Lung (tissue), 12 donors: ENCODE data around the gene ATP13A5. TPM values are rescaled to one million over a fixed set of nuclear protein-coding genes. Genes with fewer than 3 reads are reported as not detected.

ENCODE experiments used
- ATAC-seq: fragments of 200-7000 bp; cut with Tn5 transposase; one replicate; pipeline ENCODE4 v1.9.1; 2020; ENCODE audit warnings: moderate number of reproducible peaks; ENCODE audit not compliant: insufficient read depth, low FRiP score
- DNase-seq, 3 donors: peaks; one replicate each; pipeline ENCODE4 v3.0.0-alpha.2; 2013 to 2017
- H3K27ac ChIP-seq, 2 donors: one replicate each; pipeline ENCODE4 v1.5.1; 2013; ENCODE audit warnings: mild to moderate bottlenecking in 2 of 2, moderate library complexity in 2 of 2, control low read depth in 1 of 2, inconsistent platforms in 1 of 2, low read depth in 1 of 2, low read length in 1 of 2
- H3K27me3 ChIP-seq, 3 donors: one replicate each; pipeline ENCODE4 v1.5.1; 2013; ENCODE audit warnings: low read length in 2 of 3; ENCODE audit not compliant: control insufficient read depth in 3 of 3, insufficient read depth in 3 of 3
- H3K36me3 ChIP-seq, 4 donors: one replicate each; pipeline ENCODE4 v1.5.1; 2013; ENCODE audit warnings: low read length in 4 of 4, mild to moderate bottlenecking in 1 of 4, moderate library complexity in 1 of 4; ENCODE audit not compliant: control insufficient read depth in 4 of 4, insufficient read depth in 4 of 4
- H3K4me1 ChIP-seq, 5 donors: one replicate each; pipeline ENCODE4 v1.5.1; 2013; ENCODE audit warnings: low read length in 5 of 5, mild to moderate bottlenecking in 2 of 5, moderate library complexity in 1 of 5; ENCODE audit not compliant: control insufficient read depth in 5 of 5, insufficient read depth in 5 of 5
- H3K4me3 ChIP-seq: one replicate; pipeline ENCODE4 v1.5.1; 2013; ENCODE audit warnings: mild to moderate bottlenecking, control low read depth, moderate library complexity
- H3K9ac ChIP-seq, 2 donors: one replicate each; pipeline ENCODE4 v1.5.1; 2013; ENCODE audit warnings: low read length in 2 of 2, control low read depth in 1 of 2; ENCODE audit not compliant: insufficient read depth in 1 of 2
- H3K9me3 ChIP-seq, 4 donors: one replicate each; pipeline ENCODE4 v1.5.1; 2013; ENCODE audit warnings: low read length in 3 of 4, mild to moderate bottlenecking in 1 of 4, moderate library complexity in 1 of 4; ENCODE audit not compliant: control insufficient read depth in 4 of 4, insufficient read depth in 3 of 4
- CTCF ChIP-seq: IDR thresholded peaks from 2 replicates; pipeline ENCODE4 v1.5.1; 2012; ENCODE audit warnings: mild to moderate bottlenecking; ENCODE audit errors: control extremely low read depth, extremely low read depth
- WGBS, 2 donors: extraction: QIAGEN DNeasy Blood & Tissue Kit; methylation state at CpG; one replicate each; pipeline ENCODE4 v1.1.7; 2013; 5-methylcytosine and 5-hydroxymethylcytosine counted together
- polyA plus RNA-seq, 2 donors: library from polyadenylated mRNA; stranded (reverse); fragments of 200-250 nt; gene quantifications; one replicate each; pipeline ENCODE4 v1.2.1, GENCODE V29; 2013
- total RNA-seq, 2 donors: library from RNA; depleted of rRNA in 1 of 2; stranded (reverse); fragments of >200 nt in 1 of 2; gene quantifications; one replicate each; pipeline ENCODE4 v1.2.1, GENCODE V29; 2014 to 2021
- donor health status: control.
- donor health status: control.
- donor health status: Bipolar disorder and iron deficiency.
- donor health status: healthy.
- donor health status: DM: yes; HTN: yes; CAD: no.

Gene ATP13A5
- total and polyA plus RNA-seq, 4 donors = 0.34 to 1.2 (median 1.1) TPM

DNA sequence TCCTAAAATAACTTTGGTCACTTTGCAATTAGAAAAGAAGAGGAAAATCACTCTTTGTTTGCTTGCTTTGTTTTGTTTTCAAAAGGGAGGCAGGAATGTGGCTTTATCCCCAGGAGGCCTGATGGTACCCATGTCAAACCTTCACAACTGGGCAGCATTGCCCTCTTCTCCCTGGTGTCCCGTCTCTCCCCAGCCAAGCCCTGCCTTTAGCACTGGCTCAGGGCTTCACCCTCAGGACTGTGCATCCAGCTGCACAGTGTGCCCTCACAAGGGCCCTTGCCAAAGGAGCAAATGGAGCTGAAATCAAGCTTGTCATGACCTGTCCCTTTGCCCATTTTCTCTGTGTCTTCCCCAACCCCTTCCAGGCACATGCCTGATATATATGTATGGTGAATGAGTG is 29.1 kb upstream of the ATP13A5 start:
- ATAC-seq = no peak
- Histone ChIP-seq H3K27me3 (no peaks in the 10 kb centered on the region), H3K4me1 (no peaks in the 10 kb centered on the region), H3K36me3 (peaks cover 0 to 9% (median 0%) of the 10 kb centered on the region in 4 donors), H3K9me3 (peaks cover 0 to 2% (median 0%) of the 10 kb centered on the region in 4 donors), H3K4me3 (no peak overlapping the region), H3K27ac (no peak overlapping the region), H3K9ac (no peak overlapping the region)
- no peak for TF ChIP-seq CTCF
- WGBS, 2 donors = 83 to 90% methylated on average over 1 of the region's 1 CpG
- DNase-seq = no peak

DNA sequence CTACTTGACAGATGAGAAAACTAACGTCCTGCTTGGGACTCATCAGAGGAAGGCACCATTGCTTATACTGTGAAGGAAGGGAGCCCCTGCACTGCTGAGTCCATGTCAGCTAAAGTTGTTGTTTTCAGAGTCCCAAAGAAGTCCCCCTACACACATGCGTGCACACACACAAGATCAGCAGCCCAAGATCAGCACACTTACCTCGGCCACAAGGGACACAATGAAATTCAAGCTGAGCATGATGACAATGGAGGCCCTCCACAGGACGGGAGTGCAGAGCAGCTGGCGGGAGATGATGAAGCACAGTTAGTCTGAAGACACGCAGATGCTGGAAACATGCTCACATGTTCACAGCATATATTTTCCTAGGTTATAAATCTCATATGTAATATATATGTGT is 28.6 kb upstream of the ATP13A5 start:
- Histone ChIP-seq H3K9ac (no peak overlapping the region), H3K27me3 (no peaks in the 10 kb centered on the region), H3K9me3 (peaks cover 0 to 2% (median 0%) of the 10 kb centered on the region in 4 donors), H3K4me3 (no peak overlapping the region), H3K36me3 (peaks cover 0 to 9% (median 0%) of the 10 kb centered on the region in 4 donors), H3K4me1 (no peaks in the 10 kb centered on the region), H3K27ac (no peak overlapping the region)
- ATAC-seq (no peak), DNase-seq (no peak)
- TF ChIP-seq CTCF = no peak
- 78 to 83% methylated on average over 6 of the region's 6 CpGs for WGBS, 2 donors

DNA sequence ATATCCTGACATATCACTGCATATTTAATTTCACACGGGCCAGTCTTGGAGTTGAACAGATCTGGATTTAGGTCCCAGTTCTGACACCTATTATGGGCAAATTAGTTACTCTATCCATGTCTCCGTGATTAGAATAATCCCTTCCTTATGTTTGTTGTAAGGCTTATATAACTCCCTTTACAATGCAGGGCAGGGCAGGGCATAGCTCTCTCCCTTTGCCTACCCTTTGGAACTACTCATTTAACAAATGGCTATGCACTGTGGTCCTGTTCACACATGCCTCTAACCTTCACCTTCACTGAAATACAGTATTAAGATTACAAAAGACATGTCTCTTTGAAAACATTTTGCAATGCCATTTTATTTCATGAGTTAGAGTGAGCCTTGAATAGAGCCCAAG is 24.8 kb upstream of the ATP13A5 start:
- WGBS, 2 donors = 91 to 92% methylated on average over 2 of the region's 2 CpGs
- ATAC-seq (no peak), DNase-seq (no peak)
- H3K27ac ChIP-seq = no peak overlapping the region
- no peak overlapping the region for H3K4me3 ChIP-seq
- no peaks in the 10 kb centered on the region for H3K27me3 ChIP-seq
- TF ChIP-seq CTCF = no peak
- peaks cover 0 to 2% (median 0%) of the 10 kb centered on the region in 4 donors for H3K9me3 ChIP-seq
- H3K36me3 ChIP-seq = peaks cover 0 to 9% (median 0%) of the 10 kb centered on the region in 4 donors
- no peak overlapping the region for H3K9ac ChIP-seq
- H3K4me1 ChIP-seq = no peaks in the 10 kb centered on the region

DNA sequence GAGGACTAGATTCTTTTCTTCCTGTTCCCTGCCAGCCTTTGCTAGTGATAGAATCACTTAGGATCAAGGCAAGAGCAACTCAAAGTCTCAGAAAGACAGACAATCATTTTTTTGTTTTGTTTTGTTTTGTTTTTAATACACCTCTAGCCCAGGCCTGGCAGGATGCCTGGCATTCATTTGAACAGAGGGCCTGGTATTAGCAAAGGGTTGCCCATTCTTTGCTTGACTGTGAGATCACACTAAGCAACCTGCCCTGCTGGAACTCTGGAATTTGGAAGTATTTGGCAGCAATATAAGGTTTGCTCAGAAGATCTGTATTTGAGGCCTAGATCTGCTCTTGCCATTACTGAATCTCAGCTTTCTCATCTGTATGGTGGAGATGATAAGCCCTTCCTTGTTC is 21.8 kb upstream of the ATP13A5 start:
- H3K4me3 ChIP-seq = no peak overlapping the region
- H3K9me3 ChIP-seq = peaks cover 0 to 2% (median 0%) of the 10 kb centered on the region in 4 donors
- H3K36me3 ChIP-seq = no peaks in the 10 kb centered on the region
- ATAC-seq (no peak), DNase-seq (peak in 1 of 3 donors; percentile 2)
- H3K4me1 ChIP-seq = peaks cover 0 to 1% (median 0%) of the 10 kb centered on the region in 5 donors
- H3K27ac ChIP-seq = no peak overlapping the region
- H3K27me3 ChIP-seq = no peaks in the 10 kb centered on the region
- H3K9ac ChIP-seq = no peak overlapping the region
- TF ChIP-seq CTCF = no peak
